SH-SY5Y (cell line): Measurements from ENCODE around the gene SVEP1.

ENCODE experiments used
- GATA2 ChIP-seq: IDR thresholded peaks from 2 replicates; pipeline ENCODE4 v1.6.1; 2011; ENCODE audit warnings: mild to moderate bottlenecking, low read depth, low read length
- GATA3 ChIP-seq: IDR thresholded peaks from 2 replicates; pipeline ENCODE4 v1.6.1; 2011; ENCODE audit warnings: low read depth, mild to moderate bottlenecking, low read length, moderate library complexity

The SVEP1 gene

GRCh38 chr9:110320651-110321445 is 258.7 kb downstream of the SVEP1 start:
- TF ChIP-seq GATA2 (no peak), GATA3 (no peak)

GRCh38 chr9:110319781-110320492 is 259.6 kb downstream of the SVEP1 start:
- TF ChIP-seq GATA2 (no peak), GATA3 (no peak)

GRCh38 chr9:110317911-110318310 is 261.6 kb downstream of the SVEP1 start:
- no peak for TF ChIP-seq GATA2

GRCh38 chr9:110316261-110317075 is 263.1 kb downstream of the SVEP1 start:
- TF ChIP-seq GATA3 (no peak), GATA2 (no peak)
